HG02588 (cell line): ENCODE results near the gene ANXA6.
"Not testable (repeated sequence)": the region's sequence is repeated elsewhere in the genome, so short reads cannot be mapped to it uniquely, and the experiment has no call there.

Source experiments
- ATAC-seq: cut with Tn5 transposase; IDR thresholded peaks from one replicate; pipeline ENCODE4 v1.9.1; 2021; ENCODE audit warnings: mild to moderate bottlenecking, moderate library complexity; ENCODE audit not compliant: unreplicated experiment

The ANXA6 gene

GRCh38 chr5:151181818-151182523 lies 24.4 kb upstream of the ANXA6 start:
- no peak for ATAC-seq

- no peak for ATAC-seq
These were observed 22.7 kb upstream of the ANXA6 start for GRCh38 chr5:151180291-151180690.

- ATAC-seq, result no peak
These were observed 21.9 kb upstream of the ANXA6 start for GRCh38 chr5:151179489-151179840.

- ATAC-seq, result no peak
These were observed 21.4 kb upstream of the ANXA6 start for GRCh38 chr5:151178777-151179488.

- no peak for ATAC-seq
These were observed 20.8 kb upstream of the ANXA6 start for GRCh38 chr5:151178372-151178771.

GRCh38 chr5:151176268-151176667 lies 18.7 kb upstream of the ANXA6 start:
- not testable (repeated sequence) for ATAC-seq

- no peak for ATAC-seq
These were observed 17.1 kb upstream of the ANXA6 start for GRCh38 chr5:151174612-151175101.

- ATAC-seq, result no peak
These were observed 16.4 kb upstream of the ANXA6 start for GRCh38 chr5:151173711-151174611.

GRCh38 chr5:151171529-151171928 lies 13.9 kb upstream of the ANXA6 start:
- ATAC-seq, result no peak

- no peak for ATAC-seq
These were observed 11.2 kb upstream of the ANXA6 start for GRCh38 chr5:151168602-151169344.

- ATAC-seq, result no peak
These were observed 9.4 kb upstream of the ANXA6 start for GRCh38 chr5:151167022-151167421.

- ATAC-seq, result peak; percentile 89
These were observed 7.3 kb upstream of the ANXA6 start for GRCh38 chr5:151164687-151165392.

- ATAC-seq, result no peak
These were observed 5.2 kb upstream of the ANXA6 start for GRCh38 chr5:151162776-151163175.

- no peak for ATAC-seq
These were observed 2.2 kb upstream of the ANXA6 start for GRCh38 chr5:151159649-151160373.

- ATAC-seq, result no peak
These were observed 695 bp upstream of the ANXA6 start for GRCh38 chr5:151158287-151158661.

- no peak for ATAC-seq
These were observed 815 bp downstream of the ANXA6 start for GRCh38 chr5:151156507-151157420.

GRCh38 chr5:151155775-151156506 lies 1.6 kb downstream of the ANXA6 start:
- peak; percentile 14 for ATAC-seq
